ENCODE results near the gene NDP.

GRCh38 chrX:43975796-43976195 is 2.6 kb upstream of the NDP start:
- no peak for TF ChIP-seq CTCF (IDR thresholded peaks at IDR 0.05)
- no peak for TF ChIP-seq POLR2A (IDR thresholded peaks at IDR 0.05)
